HepG2 (cell line): ENCODE measurements around the gene POU5F1. TPM values are rescaled to one million over a fixed set of nuclear protein-coding genes. Genes with fewer than 3 reads are reported as not detected.
"Not testable (repeated sequence)": the region's sequence is repeated elsewhere in the genome, so short reads cannot be mapped to it uniquely, and the experiment has no call there.

Experiments used
- FOSL2 ChIP-seq: sonication (generic); formaldehyde crosslinking; IDR thresholded peaks from 2 replicates; pipeline ENCODE4 v1.4.0; 2020; ENCODE audit warnings: missing genetic modification reagents
- KDM2A ChIP-seq: sonication (generic); formaldehyde crosslinking; IDR thresholded peaks from 2 replicates; pipeline ENCODE4 v1.4.0; 2020; ENCODE audit warnings: low read depth, missing genetic modification reagents, borderline replicate concordance
- MED1 ChIP-seq: sonication (generic); formaldehyde crosslinking; IDR thresholded peaks from 2 replicates; pipeline ENCODE4 v1.4.0; 2020; ENCODE audit warnings: missing genetic modification reagents
- NFKB2 ChIP-seq: sonication (generic); formaldehyde crosslinking; IDR thresholded peaks from 2 replicates; pipeline ENCODE4 v1.4.0; 2020; ENCODE audit warnings: missing genetic modification reagents, borderline replicate concordance
- NKX3-1 ChIP-seq: sonication (generic); formaldehyde crosslinking; IDR thresholded peaks from 2 replicates; pipeline ENCODE4 v1.5.0; 2020; ENCODE audit warnings: missing genetic modification reagents
- NR2F6 ChIP-seq, 2 experiments: IDR thresholded peaks; 2 replicates each; pipeline ENCODE4 v1.6.1; 2016; ENCODE audit warnings: antibody characterized with exemption in 1 of 2, mild to moderate bottlenecking in 1 of 2
- PITX1 ChIP-seq: sonication (generic); formaldehyde crosslinking; IDR thresholded peaks from 2 replicates; pipeline ENCODE4 v1.5.1; 2020; ENCODE audit warnings: mild to moderate bottlenecking, missing genetic modification reagents
- RCOR2 ChIP-seq: IDR thresholded peaks from 2 replicates; pipeline ENCODE4 v1.6.1; 2016; ENCODE audit warnings: missing biosample characterization, missing genetic modification reagents
- RXRB ChIP-seq: IDR thresholded peaks from 2 replicates; pipeline ENCODE4 v1.6.1; 2016; ENCODE audit warnings: borderline replicate concordance, missing genetic modification reagents, missing compliant biosample characterization
- SMAD3 ChIP-seq: sonication (generic); formaldehyde crosslinking; IDR thresholded peaks from 2 replicates; pipeline ENCODE4 v1.4.0; 2020; ENCODE audit warnings: missing genetic modification reagents
- TSC22D2 ChIP-seq: sonication (generic); formaldehyde crosslinking; IDR thresholded peaks from 2 replicates; pipeline ENCODE4 v1.5.1; 2020; ENCODE audit warnings: missing genetic modification reagents, mild to moderate bottlenecking, borderline replicate concordance
- YEATS2 ChIP-seq: sonication (generic); formaldehyde crosslinking; IDR thresholded peaks from 2 replicates; pipeline ENCODE4 v1.4.0; 2020; ENCODE audit warnings: missing genetic modification reagents, borderline replicate concordance
- ZMYM4 ChIP-seq: sonication (generic); formaldehyde crosslinking; IDR thresholded peaks from 2 replicates; pipeline ENCODE4 v1.8.1; 2023; ENCODE audit warnings: mild to moderate bottlenecking, missing genetic modification reagents
- ZNF136 ChIP-seq: sonication (generic); formaldehyde crosslinking; IDR thresholded peaks from 2 replicates; pipeline ENCODE4 v1.8.1; 2022; ENCODE audit warnings: low read depth, mild to moderate bottlenecking, moderate library complexity, missing genetic modification reagents
- polyA plus RNA-seq, 8 experiments: library from polyadenylated mRNA; depleted of rRNA in 3 of 8; stranded (reverse) in 7 of 8; unstranded in 1 of 8; fragments of >200 nt; fragmentation: Illumina TruSeq in 4 of 8; extraction: Trizol in 4 of 8; gene quantifications; 2 replicates each; pipeline versions ENCODE4 v1.2.1 to v1.2.3, GENCODE V29; 2011 to 2016; ENCODE audit warnings: low read depth in 4 of 8, missing spikeins in 1 of 8, mixed read lengths in 1 of 8; ENCODE audit not compliant: insufficient read depth in 1 of 8
- total RNA-seq, 5 experiments: library from RNA; depleted of rRNA; stranded (reverse); fragments of >200 nt; fragmentation: Illumina TruSeq; extraction: Trizol; gene quantifications; 2 replicates each; pipeline ENCODE4 v1.2.3, GENCODE V29; 2016; ENCODE audit warnings: low read depth in 1 of 5
- TF ChIP-seq, protein P1 (sequence below): sonication (generic); formaldehyde crosslinking; IDR thresholded peaks from 2 replicates; pipeline ENCODE4 v1.4.0; 2020; ENCODE audit warnings: missing genetic modification reagents
- TF ChIP-seq, protein P2 (sequence below): IDR thresholded peaks from 2 replicates; pipeline ENCODE4 v1.6.1; 2012; ENCODE audit warnings: low read depth, low read length, improper control_type of control experiment
- TF ChIP-seq, protein P3 (sequence below): sonication (generic); formaldehyde crosslinking; IDR thresholded peaks from 2 replicates; pipeline ENCODE4 v1.8.0; 2022; ENCODE audit warnings: mild to moderate bottlenecking, missing genetic modification reagents
- TF ChIP-seq, protein P4 (sequence below): sonication (generic); formaldehyde crosslinking; IDR thresholded peaks from 2 replicates; pipeline ENCODE4 v1.4.0; 2020; ENCODE audit warnings: mild to moderate bottlenecking, missing genetic modification reagents, borderline replicate concordance
- TF ChIP-seq, protein P5 (sequence below): sonication (generic); formaldehyde crosslinking; IDR thresholded peaks from 2 replicates; pipeline ENCODE4 v1.4.0; 2020; ENCODE audit warnings: mild to moderate bottlenecking, low read depth, missing genetic modification reagents

POU5F1 gene
- total and polyA plus RNA-seq, 2 of the 13 experiments (the other 11 are each of a cell fraction or from before 2014, with no cell fraction given), result 2.5 to 7.2 TPM

DNA sequence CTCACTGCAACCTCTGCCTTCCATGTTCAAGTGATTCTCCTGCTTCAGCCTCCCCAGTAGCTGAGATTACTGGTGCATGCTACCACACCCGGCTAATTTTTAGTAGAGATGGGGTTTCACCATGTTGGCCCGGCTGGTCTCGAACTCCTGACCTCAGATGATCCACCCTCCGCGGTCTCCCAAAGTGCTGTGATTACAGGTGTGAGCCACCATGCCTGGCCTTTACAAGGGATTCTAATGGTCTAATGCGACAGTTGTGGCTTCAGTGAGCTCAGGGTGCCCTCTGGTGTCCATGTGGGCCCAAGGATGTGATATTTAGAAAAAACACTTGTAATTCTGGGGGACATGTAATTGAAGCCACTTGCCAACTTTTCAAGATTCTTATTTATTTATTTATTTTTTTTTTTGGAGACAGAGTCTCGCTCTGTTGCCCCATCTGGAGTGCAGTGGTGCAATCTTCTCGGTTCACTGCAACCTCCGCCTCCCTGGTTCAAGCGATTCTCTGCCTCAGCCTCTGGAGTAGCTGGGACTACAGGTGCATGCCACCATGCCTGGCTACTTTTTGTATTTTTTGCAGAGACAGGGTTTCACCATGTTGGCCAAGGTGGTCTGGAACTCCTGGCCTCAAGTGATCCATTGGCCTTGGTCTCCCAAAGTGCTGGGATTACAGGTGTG, 22.1 kb upstream of the POU5F1 start (continued):
- TF ChIP-seq, protein P1, sequence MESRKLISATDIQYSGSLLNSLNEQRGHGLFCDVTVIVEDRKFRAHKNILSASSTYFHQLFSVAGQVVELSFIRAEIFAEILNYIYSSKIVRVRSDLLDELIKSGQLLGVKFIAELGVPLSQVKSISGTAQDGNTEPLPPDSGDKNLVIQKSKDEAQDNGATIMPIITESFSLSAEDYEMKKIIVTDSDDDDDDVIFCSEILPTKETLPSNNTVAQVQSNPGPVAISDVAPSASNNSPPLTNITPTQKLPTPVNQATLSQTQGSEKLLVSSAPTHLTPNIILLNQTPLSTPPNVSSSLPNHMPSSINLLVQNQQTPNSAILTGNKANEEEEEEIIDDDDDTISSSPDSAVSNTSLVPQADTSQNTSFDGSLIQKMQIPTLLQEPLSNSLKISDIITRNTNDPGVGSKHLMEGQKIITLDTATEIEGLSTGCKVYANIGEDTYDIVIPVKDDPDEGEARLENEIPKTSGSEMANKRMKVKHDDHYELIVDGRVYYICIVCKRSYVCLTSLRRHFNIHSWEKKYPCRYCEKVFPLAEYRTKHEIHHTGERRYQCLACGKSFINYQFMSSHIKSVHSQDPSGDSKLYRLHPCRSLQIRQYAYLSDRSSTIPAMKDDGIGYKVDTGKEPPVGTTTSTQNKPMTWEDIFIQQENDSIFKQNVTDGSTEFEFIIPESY (CRISPR knock-in tag), result peak; percentile 20; the same call in 1 of the 2 replicates
- TF ChIP-seq SMAD3 (CRISPR knock-in tag) (peak; percentile 68; the same call in 1 of the 2 replicates), NR2F6 (CRISPR knock-in tag; IDR thresholded peaks at IDR 0.05) (peak; percentile 52; the same call in 1 of the 2 replicates), ZMYM4 (CRISPR knock-in tag) (peak; percentile 68; the same call in 1 of the 2 replicates), NFKB2 (peak; percentile 48; the same call in 1 of the 2 replicates), YEATS2 (peak; percentile 51; the same call in 1 of the 2 replicates), ZNF136 (peak; percentile 78; the same call in 1 of the 2 replicates), RXRB (CRISPR knock-in tag) (0 out of 2 replicates have a peak, but pooled peaks have one; percentile 55), RCOR2 (CRISPR knock-in tag) (peak; percentile 84), FOSL2 (peak; percentile 31; the same call in 1 of the 2 replicates), TSC22D2 (CRISPR knock-in tag) (0 out of 2 replicates have a peak, but pooled peaks have one; percentile 59), KDM2A (CRISPR knock-in tag) (peak; percentile 51; the same call in 1 of the 2 replicates), NKX3-1 (CRISPR knock-in tag) (0 out of 2 replicates have a peak, but pooled peaks have one; percentile 25), PITX1 (CRISPR knock-in tag) (peak; percentile 52; the same call in 1 of the 2 replicates), MED1 (CRISPR knock-in tag) (peak; percentile 20; the same call in 1 of the 2 replicates)
- not testable (repeated sequence) for TF ChIP-seq NR2F6 (IDR thresholded peaks at IDR 0.05)
- TF ChIP-seq, protein P2, sequence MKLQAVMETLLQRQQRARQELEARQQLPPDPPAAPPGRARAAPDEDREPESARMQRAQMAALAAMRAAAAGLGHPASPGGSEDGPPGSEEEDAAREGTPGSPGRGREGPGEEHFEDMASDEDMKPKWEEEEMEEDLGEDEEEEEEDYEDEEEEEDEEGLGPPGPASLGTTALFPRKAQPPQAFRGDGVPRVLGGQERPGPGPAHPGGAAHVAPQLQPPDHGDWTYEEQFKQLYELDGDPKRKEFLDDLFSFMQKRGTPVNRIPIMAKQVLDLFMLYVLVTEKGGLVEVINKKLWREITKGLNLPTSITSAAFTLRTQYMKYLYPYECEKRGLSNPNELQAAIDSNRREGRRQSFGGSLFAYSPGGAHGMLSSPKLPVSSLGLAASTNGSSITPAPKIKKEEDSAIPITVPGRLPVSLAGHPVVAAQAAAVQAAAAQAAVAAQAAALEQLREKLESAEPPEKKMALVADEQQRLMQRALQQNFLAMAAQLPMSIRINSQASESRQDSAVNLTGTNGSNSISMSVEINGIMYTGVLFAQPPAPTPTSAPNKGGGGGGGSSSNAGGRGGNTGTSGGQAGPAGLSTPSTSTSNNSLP, result peak; percentile 55; the same call in 1 of the 2 replicates
- TF ChIP-seq, protein P3, sequence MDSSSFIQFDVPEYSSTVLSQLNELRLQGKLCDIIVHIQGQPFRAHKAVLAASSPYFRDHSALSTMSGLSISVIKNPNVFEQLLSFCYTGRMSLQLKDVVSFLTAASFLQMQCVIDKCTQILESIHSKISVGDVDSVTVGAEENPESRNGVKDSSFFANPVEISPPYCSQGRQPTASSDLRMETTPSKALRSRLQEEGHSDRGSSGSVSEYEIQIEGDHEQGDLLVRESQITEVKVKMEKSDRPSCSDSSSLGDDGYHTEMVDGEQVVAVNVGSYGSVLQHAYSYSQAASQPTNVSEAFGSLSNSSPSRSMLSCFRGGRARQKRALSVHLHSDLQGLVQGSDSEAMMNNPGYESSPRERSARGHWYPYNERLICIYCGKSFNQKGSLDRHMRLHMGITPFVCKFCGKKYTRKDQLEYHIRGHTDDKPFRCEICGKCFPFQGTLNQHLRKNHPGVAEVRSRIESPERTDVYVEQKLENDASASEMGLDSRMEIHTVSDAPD (CRISPR knock-in tag), result 0 out of 2 replicates have a peak, but pooled peaks have one; percentile 35
- TF ChIP-seq, protein P4, sequence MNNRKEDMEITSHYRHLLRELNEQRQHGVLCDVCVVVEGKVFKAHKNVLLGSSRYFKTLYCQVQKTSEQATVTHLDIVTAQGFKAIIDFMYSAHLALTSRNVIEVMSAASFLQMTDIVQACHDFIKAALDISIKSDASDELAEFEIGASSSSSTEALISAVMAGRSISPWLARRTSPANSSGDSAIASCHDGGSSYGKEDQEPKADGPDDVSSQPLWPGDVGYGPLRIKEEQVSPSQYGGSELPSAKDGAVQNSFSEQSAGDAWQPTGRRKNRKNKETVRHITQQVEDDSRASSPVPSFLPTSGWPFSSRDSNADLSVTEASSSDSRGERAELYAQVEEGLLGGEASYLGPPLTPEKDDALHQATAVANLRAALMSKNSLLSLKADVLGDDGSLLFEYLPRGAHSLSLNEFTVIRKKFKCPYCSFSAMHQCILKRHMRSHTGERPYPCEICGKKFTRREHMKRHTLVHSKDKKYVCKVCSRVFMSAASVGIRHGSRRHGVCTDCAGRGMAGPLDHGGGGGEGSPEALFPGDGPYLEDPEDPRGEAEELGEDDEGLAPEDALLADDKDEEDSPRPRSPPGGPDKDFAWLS, result 0 out of 2 replicates have a peak, but pooled peaks have one; percentile 33
- TF ChIP-seq, protein P5, sequence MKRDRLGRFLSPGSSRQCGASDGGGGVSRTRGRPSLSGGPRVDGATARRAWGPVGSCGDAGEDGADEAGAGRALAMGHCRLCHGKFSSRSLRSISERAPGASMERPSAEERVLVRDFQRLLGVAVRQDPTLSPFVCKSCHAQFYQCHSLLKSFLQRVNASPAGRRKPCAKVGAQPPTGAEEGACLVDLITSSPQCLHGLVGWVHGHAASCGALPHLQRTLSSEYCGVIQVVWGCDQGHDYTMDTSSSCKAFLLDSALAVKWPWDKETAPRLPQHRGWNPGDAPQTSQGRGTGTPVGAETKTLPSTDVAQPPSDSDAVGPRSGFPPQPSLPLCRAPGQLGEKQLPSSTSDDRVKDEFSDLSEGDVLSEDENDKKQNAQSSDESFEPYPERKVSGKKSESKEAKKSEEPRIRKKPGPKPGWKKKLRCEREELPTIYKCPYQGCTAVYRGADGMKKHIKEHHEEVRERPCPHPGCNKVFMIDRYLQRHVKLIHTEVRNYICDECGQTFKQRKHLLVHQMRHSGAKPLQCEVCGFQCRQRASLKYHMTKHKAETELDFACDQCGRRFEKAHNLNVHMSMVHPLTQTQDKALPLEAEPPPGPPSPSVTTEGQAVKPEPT (CRISPR knock-in tag), result 0 out of 2 replicates have a peak, but pooled peaks have one; percentile 44
